Skeletal muscle satellite cell (primary cell): Measurements from ENCODE around the gene SRP14.

Source experiments
- H3K27me3 ChIP-seq: 2 replicates; pipeline ENCODE4 v1.7.0; 2013; ENCODE audit warnings: low read length; ENCODE audit not compliant: control insufficient read depth, insufficient read depth
- H3K36me3 ChIP-seq: 2 replicates; pipeline ENCODE4 v1.7.0; 2013; ENCODE audit warnings: mild to moderate bottlenecking, control low read depth, low read length; ENCODE audit not compliant: insufficient read depth
- H3K4me1 ChIP-seq: 2 replicates; pipeline ENCODE4 v1.7.0; 2013; ENCODE audit warnings: low read length; ENCODE audit not compliant: control insufficient read depth, insufficient read depth
- H3K4me2 ChIP-seq: 2 replicates; pipeline ENCODE4 v1.7.0; 2013; ENCODE audit warnings: mild to moderate bottlenecking, low read length
- H3K4me3 ChIP-seq: 2 replicates; pipeline ENCODE4 v1.7.0; 2013; ENCODE audit warnings: low read length
- H3K9ac ChIP-seq: 2 replicates; pipeline ENCODE4 v1.7.0; 2013; ENCODE audit warnings: mild to moderate bottlenecking, low read depth, low read length, moderate library complexity
- H3K9me3 ChIP-seq: replicated peaks from 2 replicates; pipeline ENCODE4 v1.7.0; 2013; ENCODE audit warnings: mild to moderate bottlenecking, control low read depth, low read length

SRP14 gene

GRCh38 chr15:39987821-39988220 lies 51.2 kb downstream of the SRP14 start:
- H3K9ac ChIP-seq = no peak overlapping the region
- no peak overlapping the region for H3K4me3 ChIP-seq
- H3K9me3 ChIP-seq = no peaks in the 10 kb centered on the region
- H3K27me3 ChIP-seq = no peaks in the 10 kb centered on the region
- peaks cover 68% of the 10 kb centered on the region for H3K36me3 ChIP-seq
- no peaks in the 10 kb centered on the region for H3K4me1 ChIP-seq
- no peak overlapping the region for H3K4me2 ChIP-seq
